Liver (tissue), 9 donors: ENCODE data around the gene RCOR1. TPM values are rescaled to one million over a fixed set of nuclear protein-coding genes. Genes with fewer than 3 reads are reported as not detected.

ENCODE experiments used
- DNase-seq: peaks from one replicate; pipeline ENCODE4 v3.0.0-alpha.2; 2017; ENCODE audit warnings: low spot score
- H3K27ac ChIP-seq, 2 donors: one replicate each; pipeline ENCODE4 v1.7.0; 2013; ENCODE audit warnings: inconsistent platforms in 2 of 2, low read length in 2 of 2, control low read depth in 1 of 2, low read depth in 1 of 2, mild to moderate bottlenecking in 1 of 2
- H3K27me3 ChIP-seq, 4 donors: one replicate each; pipeline versions ENCODE4 v1.6.1 to v1.7.0; 2013; ENCODE audit warnings: low read length in 3 of 4, inconsistent platforms in 1 of 4, mild to moderate bottlenecking in 1 of 4, moderate library complexity in 1 of 4; ENCODE audit not compliant: control insufficient read depth in 4 of 4, insufficient read depth in 4 of 4
- H3K36me3 ChIP-seq, 4 donors: one replicate each; pipeline versions ENCODE4 v1.6.1 to v1.7.0; 2013; ENCODE audit warnings: low read length in 3 of 4, mild to moderate bottlenecking in 3 of 4, low read depth in 1 of 4, moderate library complexity in 1 of 4; ENCODE audit not compliant: control insufficient read depth in 4 of 4, insufficient read depth in 3 of 4
- H3K4me1 ChIP-seq, 4 donors: one replicate each; pipeline versions ENCODE4 v1.6.1 to v1.7.0; 2013; ENCODE audit warnings: low read length in 3 of 4, mild to moderate bottlenecking in 3 of 4, moderate library complexity in 1 of 4; ENCODE audit not compliant: control insufficient read depth in 4 of 4, insufficient read depth in 4 of 4
- H3K4me3 ChIP-seq, 3 donors: one replicate each; pipeline versions ENCODE4 v1.6.1 to v1.7.0; 2013; ENCODE audit warnings: low read length in 3 of 3, control low read depth in 1 of 3, low read depth in 1 of 3, mild to moderate bottlenecking in 1 of 3
- H3K9ac ChIP-seq, 2 donors: one replicate each; pipeline ENCODE4 v1.7.0; 2013; ENCODE audit warnings: low read length in 2 of 2, mild to moderate bottlenecking in 2 of 2, moderate library complexity in 2 of 2, control low read depth in 1 of 2, low read depth in 1 of 2
- H3K9me3 ChIP-seq, 4 donors: one replicate each; pipeline versions ENCODE4 v1.6.1 to v1.7.0; 2013; ENCODE audit warnings: low read length in 3 of 4; ENCODE audit not compliant: control insufficient read depth in 4 of 4
- EGR1 ChIP-seq, 2 donors: IDR thresholded peaks; 2 replicates each; pipeline ENCODE4 v1.6.1; 2016 to 2018; ENCODE audit warnings: antibody characterized with exemption in 2 of 2, low read depth in 2 of 2
- FOXA1 ChIP-seq: IDR thresholded peaks from 2 replicates; pipeline ENCODE4 v1.6.1; 2016; ENCODE audit warnings: antibody characterized with exemption
- FOXA2 ChIP-seq: IDR thresholded peaks from 2 replicates; pipeline ENCODE4 v1.6.1; 2016; ENCODE audit warnings: antibody characterized with exemption
- GABPA ChIP-seq, 2 donors: IDR thresholded peaks in 1 of 2; conservative IDR thresholded peaks in 1 of 2; 2 replicates each; pipeline ENCODE4 v1.6.1; 2016; ENCODE audit warnings: antibody characterized with exemption in 2 of 2, mild to moderate bottlenecking in 1 of 2, moderate library complexity in 1 of 2
- HNF4G ChIP-seq: IDR thresholded peaks from 2 replicates; pipeline ENCODE4 v1.6.1; 2016; ENCODE audit warnings: antibody characterized with exemption
- JUND ChIP-seq, 2 donors: IDR thresholded peaks; 2 replicates each; pipeline ENCODE4 v1.6.1; 2016; ENCODE audit warnings: antibody characterized with exemption in 2 of 2
- NR2F2 ChIP-seq: IDR thresholded peaks from 2 replicates; pipeline ENCODE4 v1.6.1; 2016; ENCODE audit warnings: antibody characterized with exemption
- RAD21 ChIP-seq, 2 donors: IDR thresholded peaks; 2 replicates each; pipeline ENCODE4 v1.6.1; 2016; ENCODE audit warnings: antibody characterized with exemption in 2 of 2, mild to moderate bottlenecking in 2 of 2
- RXRA ChIP-seq, 2 donors: IDR thresholded peaks; 2 replicates each; pipeline ENCODE4 v1.6.1; 2017 to 2018; ENCODE audit warnings: antibody characterized with exemption in 2 of 2, mild to moderate bottlenecking in 1 of 2
- SP1 ChIP-seq: IDR thresholded peaks from 2 replicates; pipeline ENCODE4 v1.6.1; 2018; ENCODE audit warnings: antibody characterized with exemption, mild to moderate bottlenecking
- TAF1 ChIP-seq: conservative IDR thresholded peaks from 2 replicates; pipeline ENCODE4 v1.6.1; 2016; ENCODE audit warnings: antibody characterized with exemption, mild to moderate bottlenecking
- YY1 ChIP-seq: IDR thresholded peaks from 2 replicates; pipeline ENCODE4 v1.6.1; 2016; ENCODE audit warnings: antibody characterized with exemption, mild to moderate bottlenecking
- WGBS: extraction: QIAGEN DNeasy Blood & Tissue Kit; methylation state at CpG from one replicate; pipeline ENCODE4 v1.1.7; 2013; 5-methylcytosine and 5-hydroxymethylcytosine counted together
- polyA plus RNA-seq, 2 donors: library from polyadenylated mRNA; stranded (reverse) in 1 of 2; unstranded in 1 of 2; fragments of 200-250 nt in 1 of 2; fragments of >200 nt in 1 of 2; fragmentation: Nextera tagmentation in 1 of 2; extraction: Ambion mirVana in 1 of 2; gene quantifications; one replicate each; pipeline versions ENCODE4 v1.2.1 to v1.2.3, GENCODE V29; 2013 to 2015
- total RNA-seq, 2 donors: library from RNA; depleted of rRNA; stranded (reverse); fragments of >200 nt; gene quantifications; one replicate each; pipeline ENCODE4 v1.2.3, GENCODE V29; 2014
- TF ChIP-seq, protein P1 (sequence below): IDR thresholded peaks from 2 replicates; pipeline ENCODE4 v1.6.1; 2016; ENCODE audit warnings: antibody characterized with exemption, mild to moderate bottlenecking
- TF ChIP-seq, protein P2 (sequence below): IDR thresholded peaks from 2 replicates; pipeline ENCODE4 v1.6.1; 2016; ENCODE audit warnings: antibody characterized with exemption
- TF ChIP-seq, protein P3 (sequence below): fragments of 150-350 bp; IDR thresholded peaks from 2 replicates; pipeline ENCODE4 v1.5.1; 2017; ENCODE audit warnings: improper control_type of control experiment, low read depth, low read length; ENCODE audit not compliant: missing input control
- TF ChIP-seq, protein P4 (sequence below): IDR thresholded peaks from 2 replicates; pipeline ENCODE4 v1.6.1; 2016; ENCODE audit warnings: antibody characterized with exemption
- donor health status: healthy.
- donor health status: healthy.
- donor health status: healthy.
- donor health status: healthy.
- donor health status: healthy.

RCOR1 gene
- total and polyA plus RNA-seq, 4 donors = 4.2 to 17.0 (median 5.7) TPM

DNA sequence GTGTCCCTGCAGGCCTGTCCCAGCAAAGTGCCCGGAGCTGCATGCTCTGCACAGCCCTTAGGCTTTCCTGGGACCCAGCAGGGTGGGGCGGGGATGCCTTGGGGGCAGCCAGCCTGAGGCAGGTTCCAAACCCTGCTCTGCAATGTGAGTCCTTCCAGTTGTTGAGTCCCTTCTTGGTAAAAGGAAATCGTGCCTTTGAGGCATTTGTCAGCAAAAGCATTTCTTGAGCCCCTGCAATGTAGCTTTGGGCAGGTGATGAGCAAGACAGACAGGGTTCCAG, 146.7 kb downstream of the RCOR1 start:
- H3K4me3 ChIP-seq = no peak overlapping the region
- H3K9me3 ChIP-seq = peaks cover 0 to 5% (median 2%) of the 10 kb centered on the region in 4 donors
- H3K9ac ChIP-seq = no peak overlapping the region
- no peaks in the 10 kb centered on the region for H3K4me1 ChIP-seq
- H3K27me3 ChIP-seq = no peaks in the 10 kb centered on the region
- H3K27ac ChIP-seq = no peak overlapping the region
- DNase-seq = no peak
- 88% methylated on average over 3 of the region's 3 CpGs for WGBS
- TF ChIP-seq RXRA (IDR thresholded peaks at IDR 0.05) (no peak), GABPA (IDR thresholded peaks at IDR 0.05 in 1 of 2, conservative IDR thresholded peaks at IDR 0.05 in 1 of 2) (no peak), TAF1 (no peak), YY1 (no peak), EGR1 (IDR thresholded peaks at IDR 0.05; ENCODE audit: low read depth in 2 of 2) (no peak), RAD21 (IDR thresholded peaks at IDR 0.05) (no peak), NR2F2 (no peak), HNF4G (no peak), JUND (IDR thresholded peaks at IDR 0.05) (no peak), FOXA2 (no peak)
- TF ChIP-seq, protein P1, sequence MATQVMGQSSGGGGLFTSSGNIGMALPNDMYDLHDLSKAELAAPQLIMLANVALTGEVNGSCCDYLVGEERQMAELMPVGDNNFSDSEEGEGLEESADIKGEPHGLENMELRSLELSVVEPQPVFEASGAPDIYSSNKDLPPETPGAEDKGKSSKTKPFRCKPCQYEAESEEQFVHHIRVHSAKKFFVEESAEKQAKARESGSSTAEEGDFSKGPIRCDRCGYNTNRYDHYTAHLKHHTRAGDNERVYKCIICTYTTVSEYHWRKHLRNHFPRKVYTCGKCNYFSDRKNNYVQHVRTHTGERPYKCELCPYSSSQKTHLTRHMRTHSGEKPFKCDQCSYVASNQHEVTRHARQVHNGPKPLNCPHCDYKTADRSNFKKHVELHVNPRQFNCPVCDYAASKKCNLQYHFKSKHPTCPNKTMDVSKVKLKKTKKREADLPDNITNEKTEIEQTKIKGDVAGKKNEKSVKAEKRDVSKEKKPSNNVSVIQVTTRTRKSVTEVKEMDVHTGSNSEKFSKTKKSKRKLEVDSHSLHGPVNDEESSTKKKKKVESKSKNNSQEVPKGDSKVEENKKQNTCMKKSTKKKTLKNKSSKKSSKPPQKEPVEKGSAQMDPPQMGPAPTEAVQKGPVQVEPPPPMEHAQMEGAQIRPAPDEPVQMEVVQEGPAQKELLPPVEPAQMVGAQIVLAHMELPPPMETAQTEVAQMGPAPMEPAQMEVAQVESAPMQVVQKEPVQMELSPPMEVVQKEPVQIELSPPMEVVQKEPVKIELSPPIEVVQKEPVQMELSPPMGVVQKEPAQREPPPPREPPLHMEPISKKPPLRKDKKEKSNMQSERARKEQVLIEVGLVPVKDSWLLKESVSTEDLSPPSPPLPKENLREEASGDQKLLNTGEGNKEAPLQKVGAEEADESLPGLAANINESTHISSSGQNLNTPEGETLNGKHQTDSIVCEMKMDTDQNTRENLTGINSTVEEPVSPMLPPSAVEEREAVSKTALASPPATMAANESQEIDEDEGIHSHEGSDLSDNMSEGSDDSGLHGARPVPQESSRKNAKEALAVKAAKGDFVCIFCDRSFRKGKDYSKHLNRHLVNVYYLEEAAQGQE = no peak
- TF ChIP-seq, protein P2, sequence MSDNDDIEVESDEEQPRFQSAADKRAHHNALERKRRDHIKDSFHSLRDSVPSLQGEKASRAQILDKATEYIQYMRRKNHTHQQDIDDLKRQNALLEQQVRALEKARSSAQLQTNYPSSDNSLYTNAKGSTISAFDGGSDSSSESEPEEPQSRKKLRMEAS = no peak
- TF ChIP-seq, protein P3, sequence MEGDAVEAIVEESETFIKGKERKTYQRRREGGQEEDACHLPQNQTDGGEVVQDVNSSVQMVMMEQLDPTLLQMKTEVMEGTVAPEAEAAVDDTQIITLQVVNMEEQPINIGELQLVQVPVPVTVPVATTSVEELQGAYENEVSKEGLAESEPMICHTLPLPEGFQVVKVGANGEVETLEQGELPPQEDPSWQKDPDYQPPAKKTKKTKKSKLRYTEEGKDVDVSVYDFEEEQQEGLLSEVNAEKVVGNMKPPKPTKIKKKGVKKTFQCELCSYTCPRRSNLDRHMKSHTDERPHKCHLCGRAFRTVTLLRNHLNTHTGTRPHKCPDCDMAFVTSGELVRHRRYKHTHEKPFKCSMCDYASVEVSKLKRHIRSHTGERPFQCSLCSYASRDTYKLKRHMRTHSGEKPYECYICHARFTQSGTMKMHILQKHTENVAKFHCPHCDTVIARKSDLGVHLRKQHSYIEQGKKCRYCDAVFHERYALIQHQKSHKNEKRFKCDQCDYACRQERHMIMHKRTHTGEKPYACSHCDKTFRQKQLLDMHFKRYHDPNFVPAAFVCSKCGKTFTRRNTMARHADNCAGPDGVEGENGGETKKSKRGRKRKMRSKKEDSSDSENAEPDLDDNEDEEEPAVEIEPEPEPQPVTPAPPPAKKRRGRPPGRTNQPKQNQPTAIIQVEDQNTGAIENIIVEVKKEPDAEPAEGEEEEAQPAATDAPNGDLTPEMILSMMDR = no peak
- peaks cover 0 to 7% (median 0%) of the 10 kb centered on the region in 4 donors for H3K36me3 ChIP-seq

DNA sequence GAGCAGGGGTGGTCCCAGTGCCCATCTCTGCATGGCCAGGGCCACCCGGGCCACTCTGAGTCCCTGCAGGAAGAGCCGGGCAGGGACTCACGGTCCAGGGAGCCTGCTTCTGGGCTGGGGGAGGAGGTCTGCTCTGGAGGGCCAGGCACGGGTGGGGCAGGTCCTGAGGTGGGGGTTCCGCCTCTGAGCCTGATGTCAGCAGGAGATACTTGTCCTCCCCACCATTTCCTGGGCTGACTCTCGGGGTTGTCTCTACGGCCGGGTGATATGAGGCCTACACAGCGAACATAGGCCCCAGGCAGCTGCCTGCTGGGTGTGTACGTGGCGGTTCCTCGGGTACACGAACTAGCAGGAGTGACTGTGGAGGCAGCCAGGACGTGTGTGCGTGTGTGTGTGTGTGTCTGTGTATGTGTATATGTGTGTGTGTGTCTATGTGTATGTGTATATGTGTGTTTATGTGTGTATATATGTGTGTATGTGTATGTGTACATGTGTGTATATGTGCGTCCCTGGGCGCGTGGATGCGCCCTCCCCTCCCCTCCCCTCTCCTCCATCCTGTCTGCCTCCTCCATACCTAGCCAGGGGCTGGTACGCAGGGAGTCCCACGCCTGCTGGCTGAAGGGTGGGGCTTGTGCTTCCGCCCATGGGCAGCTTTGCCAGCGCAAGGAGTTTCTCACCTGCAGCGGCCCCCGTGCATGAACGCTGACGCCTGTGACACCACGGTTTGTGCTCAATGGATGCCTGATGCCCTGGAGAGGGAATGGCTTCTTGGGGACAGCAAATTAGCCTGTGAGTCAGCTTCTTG, 154.4 kb downstream of the RCOR1 start:
- Histone ChIP-seq H3K27me3 (no peaks in the 10 kb centered on the region), H3K4me1 (no peaks in the 10 kb centered on the region), H3K4me3 (no peak overlapping the region), H3K9me3 (peaks cover 0 to 2% (median under 1%) of the 10 kb centered on the region in 4 donors), H3K9ac (no peak overlapping the region), H3K36me3 (peaks cover 0 to 2% (median 0%) of the 10 kb centered on the region in 4 donors), H3K27ac (no peak overlapping the region)
- DNase-seq = no peak
- TF ChIP-seq, protein P4, sequence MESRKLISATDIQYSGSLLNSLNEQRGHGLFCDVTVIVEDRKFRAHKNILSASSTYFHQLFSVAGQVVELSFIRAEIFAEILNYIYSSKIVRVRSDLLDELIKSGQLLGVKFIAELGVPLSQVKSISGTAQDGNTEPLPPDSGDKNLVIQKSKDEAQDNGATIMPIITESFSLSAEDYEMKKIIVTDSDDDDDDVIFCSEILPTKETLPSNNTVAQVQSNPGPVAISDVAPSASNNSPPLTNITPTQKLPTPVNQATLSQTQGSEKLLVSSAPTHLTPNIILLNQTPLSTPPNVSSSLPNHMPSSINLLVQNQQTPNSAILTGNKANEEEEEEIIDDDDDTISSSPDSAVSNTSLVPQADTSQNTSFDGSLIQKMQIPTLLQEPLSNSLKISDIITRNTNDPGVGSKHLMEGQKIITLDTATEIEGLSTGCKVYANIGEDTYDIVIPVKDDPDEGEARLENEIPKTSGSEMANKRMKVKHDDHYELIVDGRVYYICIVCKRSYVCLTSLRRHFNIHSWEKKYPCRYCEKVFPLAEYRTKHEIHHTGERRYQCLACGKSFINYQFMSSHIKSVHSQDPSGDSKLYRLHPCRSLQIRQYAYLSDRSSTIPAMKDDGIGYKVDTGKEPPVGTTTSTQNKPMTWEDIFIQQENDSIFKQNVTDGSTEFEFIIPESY = no peak
- no peak for TF ChIP-seq RAD21 (IDR thresholded peaks at IDR 0.05)
- TF ChIP-seq FOXA2 = no peak
- no peak for TF ChIP-seq FOXA1
- no peak for TF ChIP-seq GABPA (IDR thresholded peaks at IDR 0.05 in 1 of 2, conservative IDR thresholded peaks at IDR 0.05 in 1 of 2)
- TF ChIP-seq HNF4G = no peak
- TF ChIP-seq, protein P1 = no peak
- TF ChIP-seq TAF1 = no peak
- TF ChIP-seq, protein P2 = no peak
- no peak for TF ChIP-seq JUND (IDR thresholded peaks at IDR 0.05)
- no peak for TF ChIP-seq NR2F2
- TF ChIP-seq SP1 = no peak
- TF ChIP-seq YY1 = no peak
- 92% methylated on average over 28 of the region's 28 CpGs for WGBS
